PFSK-1 (cell line): ENCODE results near the gene RAB40AL.

ENCODE experiments used
- FOXP2 ChIP-seq: optimal IDR thresholded peaks from 2 replicates; pipeline ENCODE3; 2011; ENCODE audit warnings: borderline replicate concordance, control low read depth, inconsistent platforms; ENCODE audit not compliant: insufficient read depth; ENCODE audit errors: extremely low read length, extremely low read depth
- POLR2AphosphoS5 ChIP-seq: IDR thresholded peaks from 2 replicates; pipeline ENCODE4 v1.6.1; 2012; ENCODE audit warnings: low read depth, mild to moderate bottlenecking, control low read depth, low read length, moderate library complexity
- REST ChIP-seq, 2 experiments: IDR thresholded peaks; 2 replicates each; pipeline versions ENCODE4 v1.6.1 to v1.8.0; 2011 to 2012; ENCODE audit warnings: low read depth in 2 of 2, low read length in 2 of 2, control low read depth in 1 of 2, inconsistent platforms in 1 of 2, mild to moderate bottlenecking in 1 of 2, moderate library complexity in 1 of 2; ENCODE audit not compliant: insufficient read depth in 1 of 2
- SIN3A ChIP-seq: IDR thresholded peaks from 2 replicates; pipeline ENCODE4 v1.6.1; 2012; ENCODE audit warnings: mild to moderate bottlenecking, low read length, moderate library complexity, borderline replicate concordance; ENCODE audit not compliant: insufficient read depth
- TAF1 ChIP-seq: IDR thresholded peaks from 2 replicates; pipeline ENCODE4 v1.6.1; 2012; ENCODE audit warnings: low read length, control low read depth, borderline replicate concordance; ENCODE audit not compliant: insufficient read depth

RAB40AL gene

DNA sequence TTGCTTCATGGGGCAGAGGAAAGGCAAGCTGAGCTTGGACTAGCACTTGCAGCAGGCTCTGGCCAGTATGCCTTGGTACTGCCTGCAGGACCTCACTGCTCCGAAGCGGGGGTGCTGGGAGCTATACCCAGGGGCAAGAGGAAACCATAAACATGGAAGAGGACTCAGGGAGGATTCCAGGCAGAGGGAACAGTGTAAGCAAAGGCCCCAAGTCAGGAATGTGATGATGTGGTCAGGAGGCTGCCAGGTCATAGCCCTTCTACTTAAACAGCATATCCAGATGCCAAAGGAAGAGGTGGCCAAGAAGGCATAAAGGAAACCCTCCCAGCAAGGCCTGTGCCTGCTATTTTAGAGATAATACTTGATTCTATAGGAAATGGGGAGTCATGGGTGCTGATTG is 31.1 kb downstream of the RAB40AL start:
- TF ChIP-seq TAF1: no peak
- no peak for TF ChIP-seq REST (IDR thresholded peaks at IDR 0.05; ENCODE audit: insufficient read depth in 1 of 2, low read depth in 2 of 2, low read length in 2 of 2)
- no peak for TF ChIP-seq FOXP2
- no peak for TF ChIP-seq POLR2AphosphoS5
- TF ChIP-seq SIN3A: no peak

DNA sequence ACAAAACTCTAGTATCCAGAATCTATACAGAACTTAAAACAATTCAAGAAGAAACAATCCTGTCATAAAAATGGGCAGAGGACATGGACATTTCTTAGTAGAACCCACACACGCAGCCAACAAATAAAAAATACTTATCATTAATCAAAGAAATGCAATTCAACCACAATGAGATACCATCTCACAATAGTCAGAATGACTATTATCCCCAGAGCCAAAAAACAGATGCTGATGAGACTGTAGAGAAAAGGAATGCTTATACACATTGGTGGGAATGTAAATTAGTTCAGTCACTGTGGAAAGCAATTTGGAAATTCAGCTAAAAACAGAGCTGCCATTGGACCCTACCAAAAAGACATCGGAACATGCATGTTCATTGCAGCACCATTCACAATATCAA is 37.9 kb downstream of the RAB40AL start:
- TF ChIP-seq REST (IDR thresholded peaks at IDR 0.05; ENCODE audit: insufficient read depth in 1 of 2, low read depth in 2 of 2, low read length in 2 of 2): no peak
- no peak for TF ChIP-seq POLR2AphosphoS5
- no peak for TF ChIP-seq SIN3A
- no peak for TF ChIP-seq FOXP2
- no peak for TF ChIP-seq TAF1

DNA sequence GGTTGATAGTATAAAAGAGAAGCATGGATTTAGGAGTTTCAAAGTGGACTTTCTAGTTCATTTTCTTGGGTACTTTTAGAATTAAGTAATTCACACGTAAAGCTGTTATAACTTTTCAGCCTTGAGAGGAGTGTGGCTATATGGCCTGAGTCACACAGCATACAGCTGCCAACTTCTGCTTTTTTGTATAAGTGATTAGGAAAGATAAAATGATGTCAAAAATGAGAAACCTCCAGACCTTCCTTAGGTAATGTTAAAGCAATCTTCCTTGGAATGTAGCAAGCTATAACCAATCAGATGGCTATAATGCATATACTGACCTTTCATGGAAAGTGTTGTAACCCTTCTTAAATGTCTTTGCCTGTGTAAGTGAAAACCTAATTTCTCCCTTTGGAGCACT is 39.2 kb downstream of the RAB40AL start:
- no peak for TF ChIP-seq POLR2AphosphoS5

DNA sequence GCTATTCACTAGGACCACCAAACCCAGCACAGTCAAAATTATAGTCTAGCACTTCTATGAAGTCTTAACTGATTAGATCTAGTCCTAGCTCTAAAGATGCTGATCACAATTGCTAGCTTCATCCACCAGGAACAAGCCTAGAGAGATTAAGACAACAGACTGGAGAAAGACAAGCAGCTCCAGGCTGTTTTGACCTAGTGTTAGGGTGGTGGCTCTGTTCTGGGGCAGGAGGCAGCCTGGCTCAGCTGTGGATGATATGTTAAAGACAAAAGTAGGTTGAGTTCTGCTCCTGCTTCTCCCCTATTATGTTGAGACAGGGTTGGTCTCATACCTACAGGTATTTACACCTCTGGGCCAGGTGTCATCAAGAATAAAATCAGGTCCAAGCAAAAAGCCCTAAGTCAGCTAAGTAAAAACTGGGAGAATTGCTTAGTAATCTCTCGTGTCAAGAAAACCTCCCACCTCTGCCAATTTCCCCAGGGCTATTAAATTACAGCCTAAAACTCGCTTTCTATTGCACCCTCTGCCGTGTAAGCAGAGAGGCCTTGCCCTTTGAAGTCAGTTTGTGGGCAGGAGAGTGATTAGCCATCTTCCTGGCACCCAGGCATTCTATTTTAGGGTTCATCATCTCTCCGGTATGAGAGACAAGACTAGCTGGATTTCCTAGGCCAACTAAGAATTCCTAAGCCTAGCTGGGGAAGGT is 39.9 kb downstream of the RAB40AL start:
- TF ChIP-seq TAF1: no peak
- TF ChIP-seq FOXP2: no peak
- no peak for TF ChIP-seq REST (IDR thresholded peaks at IDR 0.05; ENCODE audit: insufficient read depth in 1 of 2, low read depth in 2 of 2, low read length in 2 of 2)
- no peak for TF ChIP-seq SIN3A
- TF ChIP-seq POLR2AphosphoS5: no peak

GRCh38 chrX:102978594-102978993 is 41.5 kb downstream of the RAB40AL start:
- TF ChIP-seq TAF1: no peak
- TF ChIP-seq REST (IDR thresholded peaks at IDR 0.05; ENCODE audit: insufficient read depth in 1 of 2, low read depth in 2 of 2, low read length in 2 of 2): no peak
- TF ChIP-seq SIN3A: no peak
- TF ChIP-seq FOXP2: no peak
- no peak for TF ChIP-seq POLR2AphosphoS5
